GM21528 (cell line): Measurements from ENCODE around the gene COLEC12.

Experiments used
- ATAC-seq: cut with Tn5 transposase; IDR thresholded peaks from one replicate; pipeline ENCODE4 v1.9.1; 2021; ENCODE audit warnings: mild to moderate bottlenecking, moderate library complexity; ENCODE audit not compliant: unreplicated experiment, low FRiP score

The COLEC12 gene

DNA sequence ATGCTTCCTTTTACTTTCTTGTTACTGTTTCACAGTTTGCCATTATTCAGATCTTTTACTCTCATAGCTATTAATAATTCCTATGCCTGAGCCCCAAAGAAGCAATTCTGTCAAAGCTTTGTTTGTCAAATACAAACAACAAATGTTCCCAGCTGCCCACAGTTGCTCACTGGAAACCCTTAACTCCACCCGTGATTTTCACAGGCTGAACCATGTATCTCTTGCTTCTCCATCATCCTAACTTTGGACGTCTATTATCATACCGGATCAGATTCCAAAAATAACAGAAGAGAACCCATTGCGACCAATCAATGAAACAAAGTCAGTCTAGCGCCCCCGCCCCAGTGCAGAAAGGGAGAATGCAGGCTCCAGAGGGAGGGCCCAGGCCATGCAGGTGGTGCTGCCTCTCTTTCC, 24.2 kb downstream of the COLEC12 start:
- no peak for ATAC-seq

DNA sequence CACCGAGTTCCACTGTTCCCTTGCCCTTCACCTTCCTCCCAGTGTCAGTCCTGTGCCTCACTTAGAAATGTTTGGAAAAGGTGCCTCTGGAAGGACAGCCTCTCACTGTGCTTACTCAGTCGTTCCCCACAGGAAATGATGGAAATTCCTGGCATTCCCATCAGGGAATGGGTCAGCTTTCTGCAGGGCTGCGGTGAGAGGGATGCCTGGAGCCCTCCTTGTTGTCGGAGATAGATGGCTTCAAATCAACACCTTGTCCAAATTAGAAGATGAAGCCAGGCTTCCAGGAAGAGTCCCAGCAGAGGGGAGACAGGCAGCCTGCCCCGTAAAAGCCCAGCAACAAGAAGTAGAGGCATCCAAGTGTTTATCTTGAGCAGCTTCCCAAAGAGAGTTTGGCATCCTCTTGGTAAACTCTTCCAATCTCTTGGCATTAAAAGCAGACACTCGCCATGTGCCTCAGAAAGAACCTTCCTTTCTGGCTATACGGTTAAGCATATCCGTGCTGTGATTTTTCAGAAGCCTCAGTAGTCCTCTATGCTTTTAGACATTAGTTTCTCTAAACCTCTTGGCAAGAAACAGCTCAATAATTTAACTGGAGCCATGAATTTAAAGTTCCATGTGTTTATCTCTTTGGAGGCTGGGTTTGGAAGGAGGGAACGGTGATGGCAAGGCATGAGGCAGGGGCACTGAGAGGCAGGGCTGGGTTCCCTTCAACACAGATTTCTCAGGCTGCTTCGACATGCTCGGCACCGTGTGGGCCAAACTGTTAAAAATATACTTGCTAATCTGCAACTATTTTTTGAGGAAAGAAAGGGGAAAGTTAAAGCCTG, 25.1 kb downstream of the COLEC12 start:
- no peak for ATAC-seq

DNA sequence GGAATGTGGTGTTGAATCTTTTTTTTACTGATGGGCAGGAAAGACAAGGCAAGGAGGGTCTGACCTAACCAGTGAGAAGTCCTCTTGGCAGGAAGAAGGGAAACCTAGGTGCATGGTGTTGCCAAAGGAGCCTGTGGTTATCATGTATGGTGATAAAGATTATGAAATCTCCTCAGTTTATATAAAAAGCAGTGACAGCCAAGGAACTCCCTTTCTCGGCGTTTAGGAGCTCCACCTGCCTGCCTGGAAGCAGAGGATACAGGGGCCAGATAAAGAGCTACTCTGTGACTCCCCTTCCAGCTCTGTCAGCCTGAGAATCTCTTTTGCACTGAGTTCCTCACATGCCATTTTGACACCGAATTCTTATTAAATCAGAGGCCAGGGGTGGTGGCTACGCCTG, 26.1 kb downstream of the COLEC12 start:
- no peak for ATAC-seq

DNA sequence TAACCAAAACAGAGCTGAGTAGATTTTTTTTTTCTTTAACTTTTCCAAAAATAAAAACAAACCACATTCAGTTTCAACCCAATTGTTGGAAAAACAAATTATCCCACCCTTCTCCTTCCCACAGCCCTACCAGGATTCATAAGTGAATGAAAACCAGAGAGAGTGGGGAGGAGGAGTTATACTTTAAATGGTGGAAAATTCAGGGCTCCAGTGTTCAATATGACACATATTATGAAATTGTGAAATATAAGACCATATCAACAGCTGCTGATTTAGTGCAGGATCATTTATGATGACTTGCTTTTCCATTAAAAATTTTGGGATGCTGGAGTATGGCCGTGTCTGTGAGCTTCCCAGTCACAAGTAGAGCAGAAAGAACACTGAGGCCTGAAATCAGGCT, 26.7 kb downstream of the COLEC12 start:
- no peak for ATAC-seq

DNA sequence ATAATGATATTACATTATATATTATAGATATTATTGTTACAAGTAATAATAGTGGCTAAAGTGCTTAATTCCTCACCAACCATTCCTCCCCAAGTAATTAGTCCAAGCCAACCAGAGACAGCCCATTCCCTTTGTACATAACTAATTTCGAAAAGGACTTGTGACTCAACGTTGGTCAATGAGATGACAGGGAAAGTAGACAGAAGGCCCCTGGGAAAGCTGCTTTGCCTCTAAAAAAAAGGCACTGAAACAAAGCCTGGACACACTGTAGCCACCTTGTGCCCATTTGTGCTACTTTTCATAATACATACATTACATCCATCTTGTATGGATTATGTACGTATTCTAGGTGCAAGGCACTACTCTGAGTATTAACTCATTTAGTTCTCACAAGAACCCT, 28.8 kb downstream of the COLEC12 start:
- no peak for ATAC-seq

DNA sequence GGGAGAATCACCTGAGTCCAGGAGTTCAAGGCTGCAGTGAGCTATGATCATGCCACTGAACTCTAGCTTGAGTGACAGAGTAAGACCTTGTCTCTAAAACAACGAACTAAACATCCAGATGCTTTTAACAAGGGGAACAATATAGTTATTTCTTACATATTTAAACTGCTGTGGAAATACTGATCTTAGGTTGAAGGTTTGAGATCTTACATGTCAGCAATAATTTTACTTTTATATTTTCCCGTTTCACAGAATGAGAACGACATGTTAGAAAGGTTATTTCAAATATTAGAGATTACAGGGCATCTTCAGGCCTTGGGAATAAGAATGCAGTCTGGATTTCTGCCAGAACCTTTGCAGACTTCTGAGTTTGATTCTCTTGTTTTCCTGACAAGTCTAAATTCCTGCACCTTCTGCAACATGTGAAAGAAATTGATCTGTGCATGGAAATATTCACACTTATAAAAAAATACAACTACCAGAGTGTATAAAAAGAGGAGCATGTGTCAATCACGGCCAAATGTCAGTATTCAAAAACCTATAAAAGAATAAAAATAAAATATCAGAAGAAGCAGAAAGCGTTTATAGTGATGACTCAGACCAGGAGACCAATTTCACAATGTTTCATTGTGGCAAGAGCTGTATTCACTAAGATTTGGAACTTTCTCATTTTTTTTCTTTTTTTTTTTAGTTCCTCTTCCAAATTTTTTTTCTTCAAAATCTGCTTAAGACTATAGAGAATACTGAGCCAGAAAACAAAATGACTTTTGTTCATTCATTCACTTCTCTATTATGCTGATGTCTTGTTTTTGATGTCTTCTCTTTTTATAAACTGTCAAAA, 29.6 kb downstream of the COLEC12 start:
- no peak for ATAC-seq

DNA sequence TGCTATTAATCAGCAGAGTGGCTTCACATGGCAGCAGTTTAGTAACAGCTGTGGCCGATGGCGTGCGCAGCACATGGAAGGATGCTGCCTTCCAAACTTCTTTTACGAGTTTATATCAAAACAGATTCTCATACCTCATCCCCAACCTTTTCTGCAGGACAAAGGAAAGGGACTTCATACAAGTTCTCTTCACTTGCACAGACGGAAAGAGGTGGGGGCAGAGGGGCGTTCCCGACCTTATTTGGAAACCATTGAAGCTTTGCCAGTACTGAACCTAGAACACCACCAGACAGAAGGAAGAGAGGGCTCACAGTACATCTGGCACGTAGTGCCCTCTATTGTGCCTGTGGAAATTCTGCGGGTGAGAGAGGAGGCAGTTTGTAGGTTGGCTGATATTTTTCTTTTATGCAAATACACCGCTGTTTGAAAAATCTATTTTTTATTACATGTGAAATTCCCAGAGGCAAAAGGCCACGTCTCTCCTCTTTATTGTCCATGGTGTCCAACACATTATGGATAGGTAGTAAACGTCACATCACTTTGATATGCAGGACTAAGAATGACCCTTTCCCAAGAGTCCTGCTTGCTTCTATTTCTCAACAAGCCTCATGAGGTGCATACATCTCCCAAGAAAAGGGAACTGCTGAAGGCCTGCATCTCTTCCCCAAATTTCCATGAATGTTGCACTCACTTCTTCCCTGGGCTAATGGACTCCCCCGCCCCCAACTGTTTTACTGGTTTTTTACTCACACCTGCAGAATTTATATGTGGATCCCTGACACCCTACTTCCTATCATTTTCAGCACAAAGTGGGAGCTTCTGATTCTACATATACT, 31.3 kb downstream of the COLEC12 start:
- no peak for ATAC-seq

DNA sequence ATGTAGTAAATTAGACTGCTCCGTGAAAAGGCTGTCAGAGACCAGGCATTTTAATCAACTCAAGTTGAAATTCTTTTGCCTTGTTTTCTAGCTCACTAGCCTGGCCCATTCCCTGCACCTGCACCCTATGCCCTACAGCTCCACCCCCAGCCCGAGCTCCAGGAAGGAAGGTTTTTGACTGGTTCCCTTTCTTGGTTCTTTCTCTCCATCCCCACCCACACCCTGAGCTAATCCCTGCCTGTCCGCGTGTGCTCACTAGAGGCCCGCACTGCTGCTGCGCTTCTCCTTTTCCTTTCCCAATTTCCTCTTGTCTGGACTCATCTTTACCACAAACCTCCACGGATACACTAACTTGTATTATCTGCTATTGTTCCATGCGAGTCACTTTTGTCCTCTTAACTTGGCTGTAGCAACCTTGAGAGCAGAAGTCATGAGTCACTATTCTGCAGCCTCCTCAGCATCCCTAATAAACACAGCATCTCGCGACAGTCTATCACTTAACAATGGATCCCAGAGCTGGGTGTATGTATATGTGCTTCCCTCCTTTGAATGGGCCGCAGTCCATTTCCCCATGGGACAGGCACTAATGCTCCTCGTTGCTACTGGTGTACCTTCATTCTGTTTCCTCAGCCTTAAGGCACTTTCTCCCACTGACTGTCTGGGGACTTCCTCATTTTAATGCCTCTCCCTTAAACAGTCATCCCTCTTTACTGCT, 36.5 kb downstream of the COLEC12 start:
- no peak for ATAC-seq

DNA sequence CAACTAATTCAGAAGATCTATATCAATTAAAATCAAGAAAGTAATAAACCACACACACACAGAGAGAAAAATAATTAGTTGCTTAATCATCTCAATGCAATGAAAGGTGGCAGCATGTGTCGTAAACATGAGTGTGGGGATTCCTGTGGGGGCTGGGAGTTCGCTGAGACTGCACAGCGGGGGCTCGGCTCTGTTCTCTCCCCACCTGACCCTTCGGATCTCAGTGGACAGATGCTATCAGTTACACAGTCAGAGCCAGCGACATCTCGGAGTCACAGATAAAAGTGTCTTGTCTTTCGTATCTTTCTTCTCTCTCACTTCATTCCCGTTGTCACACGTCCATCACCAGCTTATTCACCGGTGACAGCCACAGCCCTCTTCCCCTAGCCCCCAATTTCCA, 37.1 kb downstream of the COLEC12 start:
- no peak for ATAC-seq

DNA sequence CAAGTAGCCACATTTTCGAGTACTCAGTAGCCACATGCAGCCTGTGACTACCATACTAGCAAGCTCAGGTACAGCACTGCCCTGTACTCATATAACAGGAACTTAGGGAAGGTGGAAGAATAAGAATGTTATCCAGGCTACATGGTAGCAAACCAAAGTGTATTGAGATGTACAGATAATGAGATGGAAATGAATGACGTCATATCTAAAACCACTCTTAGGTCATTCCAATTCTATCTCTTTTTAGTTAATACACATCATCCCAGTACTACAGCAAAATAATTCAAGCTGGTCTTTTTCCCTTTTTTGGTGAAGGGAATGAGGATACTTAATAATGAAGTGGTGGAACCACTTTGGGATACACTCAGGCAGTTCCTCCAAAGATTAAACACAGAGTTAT, 38.7 kb downstream of the COLEC12 start:
- no peak for ATAC-seq

DNA sequence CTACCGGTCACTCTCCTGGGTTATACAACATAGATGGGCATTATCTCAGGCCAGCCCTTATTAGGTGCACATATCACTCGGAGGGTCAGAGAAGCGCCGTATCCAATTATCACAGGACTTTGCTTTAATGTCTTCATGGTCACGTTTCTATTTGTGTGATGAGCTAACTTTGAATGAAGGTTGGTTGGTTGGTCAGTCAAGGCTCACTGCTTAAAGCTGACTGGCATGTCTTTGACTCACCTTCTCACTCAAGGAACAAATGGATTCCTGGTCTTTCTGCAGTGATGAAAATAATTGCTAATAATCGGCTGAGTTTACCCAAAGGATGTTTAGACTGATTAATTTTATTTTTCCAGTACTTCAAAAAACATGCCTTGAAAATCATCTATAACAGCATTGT, 39.7 kb downstream of the COLEC12 start:
- no peak for ATAC-seq

DNA sequence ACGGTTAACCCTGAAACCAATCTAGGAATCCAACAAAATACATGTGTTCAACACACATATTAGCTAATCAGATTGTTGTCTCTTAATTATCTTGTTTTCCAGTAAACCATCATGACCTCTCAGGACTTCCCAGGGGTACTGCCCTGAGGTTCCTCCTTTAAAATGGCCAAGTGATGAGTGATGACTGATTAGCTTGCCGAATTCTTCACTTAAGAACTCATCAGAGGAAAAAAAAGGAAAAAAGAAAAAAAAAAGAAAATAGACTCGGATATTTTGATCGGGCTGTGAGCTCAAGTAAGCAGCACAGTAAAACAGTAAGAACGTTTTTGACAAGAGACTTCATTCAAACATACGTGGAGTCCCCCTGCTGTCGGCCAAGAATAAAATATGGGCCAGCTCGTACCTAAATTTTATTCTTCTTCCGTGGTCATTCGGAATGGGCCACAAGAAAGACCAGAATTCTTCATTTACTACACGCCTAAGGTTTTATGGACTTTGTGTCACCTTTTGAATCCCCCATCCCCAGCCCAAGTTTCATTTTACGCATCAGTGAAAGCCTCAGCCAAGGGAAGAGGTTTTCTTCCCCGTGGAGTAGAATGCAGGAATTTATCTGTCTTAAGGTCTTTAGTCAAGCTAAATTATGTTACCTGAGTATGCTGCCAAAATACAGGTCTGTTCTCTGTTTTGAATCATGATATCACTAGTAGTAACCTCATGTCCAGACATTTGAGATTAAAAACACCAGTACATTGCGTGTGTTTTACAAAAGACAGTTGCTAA, 40.5 kb downstream of the COLEC12 start:
- no peak for ATAC-seq

DNA sequence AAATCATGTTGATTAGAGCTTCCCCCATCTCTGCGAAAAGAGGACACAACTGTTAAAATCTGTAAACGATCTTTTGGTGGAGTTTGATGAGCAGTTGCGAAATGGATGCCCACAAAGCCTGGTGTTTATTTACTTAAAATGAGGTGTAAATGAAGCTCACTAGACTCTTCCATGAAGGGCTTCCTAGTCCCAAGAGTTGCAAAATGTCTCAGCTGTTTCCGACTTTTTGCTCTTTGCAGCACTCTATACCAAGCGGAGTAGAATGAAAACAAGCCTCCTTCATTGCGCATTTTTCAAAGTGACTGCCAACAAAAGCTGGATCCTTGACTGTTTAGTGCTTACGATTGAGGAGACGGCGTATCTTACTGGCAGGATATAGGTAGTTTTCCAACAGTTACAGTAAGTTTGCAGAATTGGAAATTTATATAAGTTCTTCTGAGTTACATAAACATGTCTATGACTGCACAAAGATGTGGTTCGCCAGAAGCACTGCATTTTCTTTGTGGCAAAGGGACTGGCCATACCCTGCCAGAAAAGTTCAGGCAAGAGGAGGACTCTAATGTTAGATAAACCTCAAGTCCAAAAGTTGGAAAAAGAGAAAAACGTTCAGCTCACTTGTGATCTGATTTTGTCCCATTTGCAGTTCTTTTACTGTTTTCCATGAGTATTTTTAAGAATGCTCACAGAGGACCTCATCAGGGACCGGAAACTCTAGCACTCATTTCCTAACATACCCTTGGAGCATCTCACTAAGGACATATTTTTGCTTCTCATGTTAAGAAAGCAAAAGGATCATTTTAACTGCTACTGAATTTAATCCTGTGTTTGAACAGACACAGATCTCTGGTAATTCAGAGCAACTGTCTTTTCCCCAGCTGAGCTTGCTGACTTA, 42.7 kb downstream of the COLEC12 start:
- ATAC-seq: no peak

DNA sequence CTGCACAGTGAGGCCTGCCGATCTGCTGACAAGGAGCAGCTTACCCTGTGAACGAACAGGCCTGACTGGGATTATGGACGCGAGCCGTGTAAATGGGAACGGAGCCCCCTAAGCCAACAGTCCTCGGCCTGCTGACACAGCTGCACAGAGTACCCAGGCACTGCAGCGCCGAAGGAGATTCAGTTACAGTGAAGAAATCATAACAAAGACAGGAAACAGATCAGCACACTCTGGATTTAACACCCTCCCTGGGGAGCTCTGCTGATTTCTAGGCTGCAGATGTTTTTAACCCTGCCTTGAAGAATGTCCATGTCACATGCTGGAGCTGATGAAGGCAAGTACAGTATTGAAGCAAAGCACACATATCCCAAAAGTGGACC, 43.4 kb downstream of the COLEC12 start:
- no peak for ATAC-seq

DNA sequence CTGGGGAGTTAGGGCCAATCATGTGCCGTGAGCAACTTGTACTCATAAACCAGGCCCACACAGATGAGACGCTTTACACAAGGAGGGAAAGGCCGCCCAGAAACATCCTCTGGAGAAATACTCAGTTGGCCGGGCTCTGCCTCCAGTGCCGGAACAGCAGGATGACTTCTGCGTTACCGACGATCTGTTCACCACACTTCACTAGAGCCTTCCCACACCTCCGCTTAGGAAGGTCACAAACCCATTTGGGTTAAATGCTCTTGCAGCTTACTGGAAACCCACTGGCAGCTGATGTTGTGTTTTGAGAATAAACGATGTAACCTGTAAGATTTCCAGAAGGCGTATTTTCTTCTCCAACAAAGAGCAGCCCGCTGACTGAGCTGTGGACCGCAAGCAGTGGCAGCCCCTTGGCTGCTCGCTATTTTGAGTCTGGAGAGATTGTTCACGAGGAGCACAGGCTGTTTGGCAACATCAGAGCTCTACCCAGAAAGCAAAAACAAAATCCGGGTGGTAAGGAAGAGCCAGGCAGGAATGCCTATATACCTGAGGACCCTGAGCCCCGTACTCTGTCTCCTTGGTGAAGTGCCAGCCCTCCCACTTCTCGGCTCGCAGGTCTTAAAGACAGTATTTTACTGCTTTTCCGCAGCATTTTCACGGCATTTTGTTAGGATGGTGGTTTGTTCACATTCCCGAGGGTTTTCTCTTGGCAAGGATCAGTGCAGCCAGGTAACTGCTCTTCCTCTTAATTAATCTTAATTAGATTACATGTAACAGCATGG, 44.0 kb downstream of the COLEC12 start:
- ATAC-seq: no peak

DNA sequence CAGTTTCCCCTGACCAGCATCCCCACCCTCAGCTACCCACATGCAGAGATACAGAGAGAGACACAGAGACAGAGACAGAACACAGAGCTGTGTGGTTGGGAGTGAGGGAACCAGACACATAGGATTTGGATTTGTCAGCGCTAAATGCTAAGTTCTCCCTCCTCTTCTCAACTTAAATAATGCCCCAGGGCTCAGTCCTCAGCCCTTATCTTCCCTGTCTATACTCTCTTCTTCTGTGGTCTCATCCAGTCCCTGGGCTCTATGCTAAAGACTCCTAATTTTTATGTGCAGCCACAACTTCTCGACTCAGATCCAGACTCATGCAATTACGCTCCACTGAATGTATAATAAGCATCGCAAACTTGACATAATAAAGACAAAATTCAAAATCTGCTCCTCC, 47.1 kb downstream of the COLEC12 start:
- no peak for ATAC-seq

DNA sequence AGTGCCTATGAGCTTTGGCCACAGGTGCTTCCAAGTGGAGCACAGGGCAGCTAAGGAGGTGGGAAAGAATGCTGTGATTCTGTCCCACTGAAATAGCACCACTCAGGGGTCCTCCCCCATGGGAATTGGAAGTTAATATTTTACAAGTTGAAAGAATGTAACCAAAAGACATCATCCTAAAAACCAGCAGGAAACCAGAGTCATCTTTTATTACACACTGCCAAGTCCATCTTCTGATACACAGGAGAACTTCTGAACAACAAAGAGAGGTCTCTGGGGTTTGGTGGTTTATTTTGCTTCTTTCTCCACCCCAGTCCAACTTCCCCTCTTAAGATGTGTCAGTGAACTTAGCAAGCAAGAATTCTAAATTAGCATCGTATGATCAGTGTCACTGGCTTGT, 47.7 kb downstream of the COLEC12 start:
- no peak for ATAC-seq

DNA sequence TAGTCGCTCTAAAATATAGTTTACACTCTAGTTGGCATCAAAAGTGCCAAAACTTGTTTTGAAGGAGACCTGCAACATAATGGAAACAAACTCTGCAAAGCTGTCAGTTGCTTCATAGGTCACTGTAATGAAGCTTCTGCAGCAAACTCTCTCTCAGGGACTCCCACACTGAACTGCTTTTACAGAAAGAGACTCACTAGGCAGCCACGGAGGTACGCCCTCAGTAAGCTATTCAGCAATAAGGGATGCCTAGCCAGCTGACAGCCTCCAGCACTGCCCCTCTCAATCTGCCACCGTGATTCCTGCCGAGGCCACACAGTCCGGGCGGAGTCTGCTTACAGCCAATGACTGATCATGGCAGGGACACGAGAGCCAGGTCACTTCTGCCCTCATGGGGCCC, 51.1 kb downstream of the COLEC12 start:
- ATAC-seq: no peak
